HFFc6 (cell line): ENCODE data around the gene RNF146. TPM values are rescaled to one million over a fixed set of nuclear protein-coding genes. Genes with fewer than 3 reads are reported as not detected.

ENCODE experiments used
- DNase-seq: peaks from one replicate; pipeline ENCODE4 v3.0.0-alpha.2; 2018
- H3K27ac Mint-ChIP-seq: 2 replicates; pipeline ENCODE4 v1.8.0; 2020; ENCODE audit warnings: mild to moderate bottlenecking, mixed read lengths
- H3K27me3 Mint-ChIP-seq: 2 replicates; pipeline ENCODE4 v1.8.0; 2021; ENCODE audit warnings: mild to moderate bottlenecking, moderate library complexity, mixed read lengths; ENCODE audit not compliant: insufficient read depth
- H3K36me3 Mint-ChIP-seq: 2 replicates; pipeline ENCODE4 v1.8.0; 2021; ENCODE audit warnings: low read depth, mixed read lengths
- H3K4me1 Mint-ChIP-seq: 2 replicates; pipeline ENCODE4 v1.8.0; 2020; ENCODE audit warnings: low read depth, mixed read lengths
- H3K4me3 Mint-ChIP-seq: 2 replicates; pipeline ENCODE4 v1.8.0; 2020; ENCODE audit warnings: mild to moderate bottlenecking, moderate library complexity, mixed read lengths
- H3K9me3 Mint-ChIP-seq: 2 replicates; pipeline ENCODE4 v1.8.0; 2020; ENCODE audit warnings: mild to moderate bottlenecking, mixed read lengths
- total RNA-seq, 6 experiments: library from RNA; stranded (reverse); fragmentation: NEBNext Ultra II Directional; extraction: Animal tissue kit (Norgen Biotek cat#: 25700); gene quantifications; 2 replicates in 1 of 6; 3 replicates in 5 of 6; pipeline ENCODE4 v1.2.3, GENCODE V29; 2021
- TF ChIP-seq, protein P1 (sequence below): fragments of 200-600 bp; sonication (generic); IDR thresholded peaks from 2 replicates; pipeline ENCODE4 v1.5.0; 2021; ENCODE audit warnings: antibody characterized with exemption, mild to moderate bottlenecking

The RNF146 gene
- total RNA-seq, 6 experiments from 2014 or later = 22.6 to 26.4 (median 24.4) TPM

DNA sequence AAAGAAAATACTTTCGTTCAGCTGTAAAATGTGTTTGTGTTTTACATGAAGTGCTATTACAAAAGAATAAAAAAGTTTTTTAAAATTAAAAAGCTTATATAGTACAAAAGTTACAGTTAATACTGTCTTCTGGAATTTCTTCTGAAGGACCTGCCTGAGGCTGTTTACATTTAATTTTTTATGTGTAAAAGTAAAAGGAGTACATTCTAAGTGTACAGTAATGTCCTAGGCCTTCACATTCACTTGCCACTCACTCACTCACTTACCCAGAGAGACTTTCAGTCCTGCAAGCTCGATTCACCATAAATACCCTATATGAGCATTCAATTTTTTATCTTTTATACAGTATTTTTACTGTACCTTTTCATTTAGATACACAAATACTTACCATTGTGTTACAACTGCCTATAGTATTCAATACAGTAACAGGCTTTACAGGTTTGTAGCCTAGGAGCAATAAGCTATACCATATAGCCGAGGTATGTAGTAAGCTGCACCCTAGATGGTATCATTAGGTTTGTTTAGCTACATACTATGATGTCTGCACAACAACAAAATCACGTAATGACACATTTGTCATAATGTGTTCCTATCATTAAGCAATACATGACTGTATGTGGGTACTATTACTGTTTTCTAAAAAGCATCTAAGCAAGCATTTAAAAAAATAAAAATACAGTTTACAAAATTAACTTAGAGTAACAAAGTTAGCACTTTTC is 33.0 kb downstream of the RNF146 start:
- TF ChIP-seq, protein P1, sequence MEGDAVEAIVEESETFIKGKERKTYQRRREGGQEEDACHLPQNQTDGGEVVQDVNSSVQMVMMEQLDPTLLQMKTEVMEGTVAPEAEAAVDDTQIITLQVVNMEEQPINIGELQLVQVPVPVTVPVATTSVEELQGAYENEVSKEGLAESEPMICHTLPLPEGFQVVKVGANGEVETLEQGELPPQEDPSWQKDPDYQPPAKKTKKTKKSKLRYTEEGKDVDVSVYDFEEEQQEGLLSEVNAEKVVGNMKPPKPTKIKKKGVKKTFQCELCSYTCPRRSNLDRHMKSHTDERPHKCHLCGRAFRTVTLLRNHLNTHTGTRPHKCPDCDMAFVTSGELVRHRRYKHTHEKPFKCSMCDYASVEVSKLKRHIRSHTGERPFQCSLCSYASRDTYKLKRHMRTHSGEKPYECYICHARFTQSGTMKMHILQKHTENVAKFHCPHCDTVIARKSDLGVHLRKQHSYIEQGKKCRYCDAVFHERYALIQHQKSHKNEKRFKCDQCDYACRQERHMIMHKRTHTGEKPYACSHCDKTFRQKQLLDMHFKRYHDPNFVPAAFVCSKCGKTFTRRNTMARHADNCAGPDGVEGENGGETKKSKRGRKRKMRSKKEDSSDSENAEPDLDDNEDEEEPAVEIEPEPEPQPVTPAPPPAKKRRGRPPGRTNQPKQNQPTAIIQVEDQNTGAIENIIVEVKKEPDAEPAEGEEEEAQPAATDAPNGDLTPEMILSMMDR = no peak
- Mint-ChIP-seq H3K27ac (peak overlapping the region; percentile 86), H3K4me1 (peaks cover 31% of the 10 kb centered on the region), H3K36me3 (peaks cover under 1% of the 10 kb centered on the region), H3K27me3 (no peaks in the 10 kb centered on the region; the same call in 1 of the 2 replicates), H3K4me3 (peak overlapping the region; percentile 58; the same call in 1 of the 2 replicates), H3K9me3 (no peaks in the 10 kb centered on the region)
- DNase-seq = peak; percentile 52

DNA sequence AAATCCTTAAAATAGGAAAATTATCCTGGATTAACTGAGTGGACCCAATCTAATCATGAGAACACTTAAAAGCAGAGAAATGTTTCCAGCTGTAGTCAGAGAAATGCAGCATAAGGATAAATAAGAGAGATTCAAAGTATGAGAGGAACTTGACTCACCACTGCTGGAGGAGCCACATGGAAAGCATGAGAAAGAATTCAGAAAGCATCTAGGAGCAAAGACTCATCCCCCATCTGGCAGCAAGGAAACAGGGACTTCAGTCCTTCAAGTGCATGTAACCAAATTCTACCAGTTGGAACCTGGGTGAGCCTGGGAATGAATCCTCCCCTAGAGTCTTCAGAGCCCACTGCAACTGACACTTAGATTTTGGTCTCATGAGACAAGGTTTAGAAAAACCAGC is 33.7 kb downstream of the RNF146 start:
- peak; percentile 92 for DNase-seq
- H3K4me3 Mint-ChIP-seq = peak overlapping the region; percentile 58
- TF ChIP-seq, protein P1 = no peak
- peak overlapping the region; percentile 86 for H3K27ac Mint-ChIP-seq
- no peaks in the 10 kb centered on the region for H3K9me3 Mint-ChIP-seq
- H3K27me3 Mint-ChIP-seq = no peaks in the 10 kb centered on the region; the same call in 1 of the 2 replicates
- H3K4me1 Mint-ChIP-seq = peaks cover 31% of the 10 kb centered on the region
- H3K36me3 Mint-ChIP-seq = 0 out of 2 replicates have a peak, but pooled peaks cover under 1% of the 10 kb centered on the region

DNA sequence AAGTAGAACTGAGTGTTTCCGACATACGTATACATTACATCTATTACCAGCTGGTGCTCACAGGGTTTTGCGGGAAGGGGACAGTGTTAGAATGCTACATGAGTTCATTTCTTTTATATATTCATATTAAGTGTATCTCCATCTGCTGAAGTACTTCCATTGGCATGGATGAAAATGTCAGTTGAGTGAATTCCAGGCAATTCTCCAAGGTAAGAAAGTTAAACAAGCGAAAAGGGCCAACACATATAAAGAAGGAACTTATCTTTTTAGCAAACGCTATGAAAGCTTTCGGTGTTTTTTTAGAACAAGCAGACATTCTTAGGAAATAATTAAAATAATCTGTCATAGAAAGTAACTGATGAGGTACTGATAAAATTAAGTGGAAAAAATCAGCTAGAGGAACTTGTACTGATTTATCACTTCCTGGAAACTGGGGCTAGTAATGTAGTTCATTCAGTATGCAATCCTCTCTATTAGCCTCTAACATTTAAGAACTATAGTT is 34.6 kb downstream of the RNF146 start:
- TF ChIP-seq, protein P1 = no peak
- Mint-ChIP-seq H3K27ac (peak overlapping the region; percentile 72), H3K36me3 (peaks cover 9% of the 10 kb centered on the region), H3K4me1 (peaks cover 31% of the 10 kb centered on the region), H3K4me3 (peak overlapping the region; percentile 24), H3K9me3 (no peaks in the 10 kb centered on the region), H3K27me3 (no peaks in the 10 kb centered on the region)
- peak; percentile 19 for DNase-seq

DNA sequence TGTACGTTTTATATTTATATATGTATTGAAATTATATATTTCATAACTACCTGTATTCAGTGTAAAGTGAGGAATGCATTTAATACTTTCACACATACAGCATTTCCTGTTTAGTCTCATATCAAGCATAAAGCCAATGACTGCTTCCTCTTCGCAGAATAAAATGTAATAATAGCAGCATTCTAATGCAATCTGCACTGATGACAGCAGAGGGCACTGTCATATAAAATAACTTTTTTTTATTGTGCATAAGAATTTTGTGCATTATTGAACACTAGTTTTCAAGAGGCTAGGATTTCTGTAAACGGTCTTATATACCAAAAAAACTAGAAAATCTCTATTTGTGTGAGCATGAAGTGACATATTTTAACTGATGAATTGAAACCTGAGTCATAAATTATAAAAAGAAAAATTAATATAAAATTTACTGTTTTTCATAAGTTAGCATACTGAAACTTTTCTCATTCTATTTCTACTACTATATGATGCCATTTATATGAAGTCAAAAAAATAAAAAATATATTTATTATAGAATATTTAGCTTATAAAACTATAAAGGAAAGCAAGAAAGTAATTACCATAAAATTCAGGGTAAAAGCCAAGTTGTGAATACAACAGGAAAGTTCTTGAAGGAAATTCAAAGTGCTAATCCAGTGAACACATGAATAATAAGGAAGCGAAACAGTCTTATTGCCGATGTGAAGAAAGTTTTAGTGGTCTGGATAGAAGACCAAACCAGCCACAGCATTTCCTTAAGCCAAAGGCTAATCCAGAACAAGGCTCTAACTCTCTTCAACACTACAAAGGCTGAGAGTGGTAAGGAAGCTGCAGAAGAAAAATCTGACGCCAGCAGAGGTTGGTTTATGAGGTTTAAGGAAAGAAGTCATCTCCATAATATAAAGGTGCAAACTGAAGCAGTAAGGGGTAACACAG is 36.3 kb downstream of the RNF146 start:
- H3K4me3 Mint-ChIP-seq = no peak overlapping the region
- H3K4me1 Mint-ChIP-seq = peaks cover 31% of the 10 kb centered on the region
- TF ChIP-seq, protein P1 = peak; percentile 88
- no peaks in the 10 kb centered on the region for H3K27me3 Mint-ChIP-seq
- no peak overlapping the region for H3K27ac Mint-ChIP-seq
- H3K9me3 Mint-ChIP-seq = no peaks in the 10 kb centered on the region
- H3K36me3 Mint-ChIP-seq = peaks cover 25% of the 10 kb centered on the region
- peak; percentile 42 for DNase-seq

DNA sequence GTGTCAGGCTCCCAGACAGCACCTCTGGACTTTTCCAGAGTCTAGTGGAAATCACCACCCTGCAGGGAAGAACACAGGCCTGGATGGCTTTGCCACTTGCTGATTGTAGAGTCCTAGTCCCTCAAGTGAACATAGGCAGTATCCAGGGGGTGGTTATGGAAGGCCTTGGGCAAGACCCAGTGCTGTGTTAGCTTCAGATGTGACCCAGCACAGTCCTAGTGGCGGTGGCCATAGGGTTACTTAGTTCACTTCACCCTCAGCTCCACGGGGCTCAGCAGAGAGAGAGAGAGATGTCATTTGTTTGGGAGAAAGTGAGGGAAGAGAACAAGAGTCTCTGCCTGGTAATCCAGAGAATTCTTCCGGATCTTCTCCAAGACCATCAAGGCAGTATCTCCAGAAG is 37.3 kb downstream of the RNF146 start:
- Mint-ChIP-seq H3K27me3 (no peaks in the 10 kb centered on the region), H3K4me3 (no peak overlapping the region), H3K27ac (no peak overlapping the region), H3K36me3 (peaks cover 33% of the 10 kb centered on the region), H3K9me3 (no peaks in the 10 kb centered on the region), H3K4me1 (peaks cover 30% of the 10 kb centered on the region)
- TF ChIP-seq, protein P1 = no peak
- no peak for DNase-seq
